Panc1 (cell line): ENCODE measurements around the gene SPAG5. TPM values are rescaled to one million over a fixed set of nuclear protein-coding genes. Genes with fewer than 3 reads are reported as not detected.

Experiments
- ATAC-seq: fragments of 200-7000 bp; cut with Tn5 transposase; 2 replicates; pipeline ENCODE4 v1.9.1; 2020; ENCODE audit warnings: mild to moderate bottlenecking, moderate library complexity
- BruUV-seq: library from RNA; stranded (reverse); fragments of 400-500 nt; replicated peaks from 2 replicates; lab custom pipeline; 2021; lab: Mats Ljungman, UMichigan
- CTCF ChIA-PET: fragments of 300-600 bp; sonication (Branson Sonifier 250); formaldehyde crosslinking; loops from one replicate; lab custom pipeline; 2022; ENCODE audit warnings: antibody characterized with exemption; lab: Charles Lee
- POLR2A ChIA-PET: fragments of 300-600 bp; sonication (Branson Sonifier 250); formaldehyde crosslinking; loops from one replicate; lab custom pipeline; 2022; ENCODE audit warnings: antibody characterized with exemption; lab: Charles Lee
- DNase-seq: peaks from one replicate; pipeline ENCODE4 v3.0.0-alpha.2; 2010; ENCODE audit warnings: low read depth, low spot score
- H3K27ac ChIP-seq: 2 replicates; pipeline ENCODE4 v1.5.1; 2011; ENCODE audit warnings: mild to moderate bottlenecking, low read length, inconsistent platforms
- H3K27me3 ChIP-seq: fragments of 200-500 bp; sonication (Bioruptor generic); 2 replicates; pipeline ENCODE4 v1.6.0; 2014; ENCODE audit warnings: low read length, inconsistent platforms; ENCODE audit not compliant: control insufficient read depth, insufficient read depth
- H3K36me3 ChIP-seq: fragments of 200-500 bp; sonication (Bioruptor generic); 2 replicates; pipeline ENCODE4 v1.5.1; 2014; ENCODE audit warnings: inconsistent platforms, mild to moderate bottlenecking, low read length, moderate library complexity; ENCODE audit not compliant: control insufficient read depth, insufficient read depth
- H3K4me1 ChIP-seq: 2 replicates; pipeline ENCODE4 v1.5.1; 2011; ENCODE audit warnings: inconsistent platforms, mild to moderate bottlenecking, low read length, moderate library complexity; ENCODE audit not compliant: control insufficient read depth, insufficient read depth
- H3K4me3 ChIP-seq, 2 experiments: 2 replicates each; pipeline ENCODE4 v1.5.1; 2011 to 2012; ENCODE audit warnings: low read depth in 2 of 2, low read length in 2 of 2, mild to moderate bottlenecking in 2 of 2, inconsistent platforms in 1 of 2, moderate library complexity in 1 of 2
- H3K9me3 ChIP-seq: fragments of 200-500 bp; sonication (Bioruptor generic); 2 replicates; pipeline ENCODE4 v1.5.1; 2014; ENCODE audit warnings: low read depth, mild to moderate bottlenecking, inconsistent platforms, low read length, moderate library complexity; ENCODE audit not compliant: control insufficient read depth, insufficient read depth
- POLR2AphosphoS5 ChIP-seq: IDR thresholded peaks from 2 replicates; pipeline ENCODE4 v1.6.1; 2012; ENCODE audit warnings: mild to moderate bottlenecking, low read depth, low read length, moderate library complexity
- SIN3A ChIP-seq: IDR thresholded peaks from 2 replicates; pipeline ENCODE4 v1.6.1; 2012; ENCODE audit warnings: low read depth, mild to moderate bottlenecking, low read length, moderate library complexity, borderline replicate concordance; ENCODE audit not compliant: insufficient read depth
- TCF7L2 ChIP-seq: IDR thresholded peaks from 2 replicates; pipeline ENCODE4 v1.6.1; 2011; ENCODE audit warnings: mild to moderate bottlenecking, low read depth, low read length, inconsistent platforms
- in situ Hi-C: cut with HindIII; loops from 2 replicates; pipeline ENCODE4 v1.10.0; 2016; ENCODE audit warnings: low sequenced_read_pairs, low pct_unique_long_range_greater_than_20kb
- intact Hi-C: fragments of 100-400 bp; cut with micrococcal nuclease; formaldehyde crosslinking; loops from one replicate; pipeline ENCODE4 v1.10.0; 2022; ENCODE audit not compliant: unreplicated experiment
- total RNA-seq: library from RNA; stranded (reverse); gene quantifications from one replicate; pipeline ENCODE4 v1.2.1, GENCODE V29; 2021; ENCODE audit not compliant: unreplicated experiment
- TF ChIP-seq, protein P1 (sequence below): fragments of 450-650 bp; IDR thresholded peaks from 2 replicates; pipeline ENCODE4 v1.5.1; 2017; ENCODE audit warnings: mild to moderate bottlenecking
- TF ChIP-seq, protein P2 (sequence below), 2 experiments: IDR thresholded peaks; 2 replicates each; pipeline ENCODE4 v1.6.1; 2011 to 2012; ENCODE audit warnings: low read depth in 2 of 2, control low read depth in 1 of 2, low read length in 1 of 2, mild to moderate bottlenecking in 1 of 2, moderate library complexity in 1 of 2; ENCODE audit not compliant: insufficient read depth in 1 of 2

SPAG5 gene
- total RNA-seq, 1 experiment from 2014 or later: 152 TPM

GRCh38 chr17:28527859-28528258 lies 71.0 kb downstream of the SPAG5 start:
- no peak overlapping the region for H3K4me3 ChIP-seq
- POLR2A ChIA-PET: no interaction called here
- in situ Hi-C loops: no loop called here

More at GRCh38 chr17:28527859-28528258, 71.0 kb downstream of the SPAG5 start:
- H3K4me1 ChIP-seq: no peaks in the 10 kb centered on the region
- H3K9me3 ChIP-seq: no peaks in the 10 kb centered on the region
- H3K27me3 ChIP-seq: no peaks in the 10 kb centered on the region; the same call in 1 of the 2 replicates
- TF ChIP-seq, protein P1, sequence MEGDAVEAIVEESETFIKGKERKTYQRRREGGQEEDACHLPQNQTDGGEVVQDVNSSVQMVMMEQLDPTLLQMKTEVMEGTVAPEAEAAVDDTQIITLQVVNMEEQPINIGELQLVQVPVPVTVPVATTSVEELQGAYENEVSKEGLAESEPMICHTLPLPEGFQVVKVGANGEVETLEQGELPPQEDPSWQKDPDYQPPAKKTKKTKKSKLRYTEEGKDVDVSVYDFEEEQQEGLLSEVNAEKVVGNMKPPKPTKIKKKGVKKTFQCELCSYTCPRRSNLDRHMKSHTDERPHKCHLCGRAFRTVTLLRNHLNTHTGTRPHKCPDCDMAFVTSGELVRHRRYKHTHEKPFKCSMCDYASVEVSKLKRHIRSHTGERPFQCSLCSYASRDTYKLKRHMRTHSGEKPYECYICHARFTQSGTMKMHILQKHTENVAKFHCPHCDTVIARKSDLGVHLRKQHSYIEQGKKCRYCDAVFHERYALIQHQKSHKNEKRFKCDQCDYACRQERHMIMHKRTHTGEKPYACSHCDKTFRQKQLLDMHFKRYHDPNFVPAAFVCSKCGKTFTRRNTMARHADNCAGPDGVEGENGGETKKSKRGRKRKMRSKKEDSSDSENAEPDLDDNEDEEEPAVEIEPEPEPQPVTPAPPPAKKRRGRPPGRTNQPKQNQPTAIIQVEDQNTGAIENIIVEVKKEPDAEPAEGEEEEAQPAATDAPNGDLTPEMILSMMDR: no peak
- no peak for TF ChIP-seq POLR2AphosphoS5
- no peak for TF ChIP-seq TCF7L2
- TF ChIP-seq SIN3A: no peak
- TF ChIP-seq, protein P2, sequence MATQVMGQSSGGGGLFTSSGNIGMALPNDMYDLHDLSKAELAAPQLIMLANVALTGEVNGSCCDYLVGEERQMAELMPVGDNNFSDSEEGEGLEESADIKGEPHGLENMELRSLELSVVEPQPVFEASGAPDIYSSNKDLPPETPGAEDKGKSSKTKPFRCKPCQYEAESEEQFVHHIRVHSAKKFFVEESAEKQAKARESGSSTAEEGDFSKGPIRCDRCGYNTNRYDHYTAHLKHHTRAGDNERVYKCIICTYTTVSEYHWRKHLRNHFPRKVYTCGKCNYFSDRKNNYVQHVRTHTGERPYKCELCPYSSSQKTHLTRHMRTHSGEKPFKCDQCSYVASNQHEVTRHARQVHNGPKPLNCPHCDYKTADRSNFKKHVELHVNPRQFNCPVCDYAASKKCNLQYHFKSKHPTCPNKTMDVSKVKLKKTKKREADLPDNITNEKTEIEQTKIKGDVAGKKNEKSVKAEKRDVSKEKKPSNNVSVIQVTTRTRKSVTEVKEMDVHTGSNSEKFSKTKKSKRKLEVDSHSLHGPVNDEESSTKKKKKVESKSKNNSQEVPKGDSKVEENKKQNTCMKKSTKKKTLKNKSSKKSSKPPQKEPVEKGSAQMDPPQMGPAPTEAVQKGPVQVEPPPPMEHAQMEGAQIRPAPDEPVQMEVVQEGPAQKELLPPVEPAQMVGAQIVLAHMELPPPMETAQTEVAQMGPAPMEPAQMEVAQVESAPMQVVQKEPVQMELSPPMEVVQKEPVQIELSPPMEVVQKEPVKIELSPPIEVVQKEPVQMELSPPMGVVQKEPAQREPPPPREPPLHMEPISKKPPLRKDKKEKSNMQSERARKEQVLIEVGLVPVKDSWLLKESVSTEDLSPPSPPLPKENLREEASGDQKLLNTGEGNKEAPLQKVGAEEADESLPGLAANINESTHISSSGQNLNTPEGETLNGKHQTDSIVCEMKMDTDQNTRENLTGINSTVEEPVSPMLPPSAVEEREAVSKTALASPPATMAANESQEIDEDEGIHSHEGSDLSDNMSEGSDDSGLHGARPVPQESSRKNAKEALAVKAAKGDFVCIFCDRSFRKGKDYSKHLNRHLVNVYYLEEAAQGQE (IDR thresholded peaks at IDR 0.05; ENCODE audit: insufficient read depth in 1 of 2, low read depth in 2 of 2, low read length in 1 of 2): no peak
- no TSS peak for BruUV-seq
- DNase-seq (no peak), ATAC-seq (no peak)
- CTCF ChIA-PET: interaction anchor here (0.5 kb wide), 1 partner anchor 46 kb away, joined by 3 read pairs; no protein-coding TSS in a partner anchor
- intact Hi-C loops: no loop called here
- no peak overlapping the region for H3K27ac ChIP-seq
- no peaks in the 10 kb centered on the region for H3K36me3 ChIP-seq

Other genes with a start within 250 kb of the SPAG5 start
- 175 TPM for gene POLDIP2, start 241.5 kb downstream of the SPAG5 start, total RNA-seq
- not detected for gene SEBOX, start 233.8 kb downstream of the SPAG5 start, total RNA-seq
- gene VTN, start 228.7 kb downstream of the SPAG5 start, total RNA-seq: 2.3 TPM
- 17.4 TPM for gene SARM1, start 227.3 kb downstream of the SPAG5 start, total RNA-seq
- gene SLC46A1, start 192.8 kb downstream of the SPAG5 start, total RNA-seq: 16.9 TPM
- gene SLC13A2, start 125.4 kb downstream of the SPAG5 start, total RNA-seq: not detected
- gene FOXN1, start 92.7 kb downstream of the SPAG5 start, total RNA-seq: not detected
- 44.7 TPM for gene UNC119, start 46.4 kb downstream of the SPAG5 start, total RNA-seq
- 78.8 TPM for gene PIGS, start 27.5 kb downstream of the SPAG5 start, total RNA-seq
- 13.4 TPM for gene ALDOC, start 22.1 kb downstream of the SPAG5 start, total RNA-seq
- gene RSKR, start 15.2 kb upstream of the SPAG5 start, total RNA-seq: 17.2 TPM
- 271 TPM for gene BLTP2, start 46.1 kb upstream of the SPAG5 start, total RNA-seq
- 72.1 TPM for gene SDF2, start 62.9 kb upstream of the SPAG5 start, total RNA-seq
- gene SUPT6H, start 63.2 kb upstream of the SPAG5 start, total RNA-seq: 108 TPM
- 4.9 TPM for gene PROCA1, start 112.9 kb upstream of the SPAG5 start, total RNA-seq
- gene RAB34, start 118.8 kb upstream of the SPAG5 start, total RNA-seq: 284 TPM
- gene RPL23A, start 121.0 kb upstream of the SPAG5 start, total RNA-seq: 1,475 TPM
- gene TLCD1, start 127.2 kb upstream of the SPAG5 start, total RNA-seq: 55.7 TPM
- 11.9 TPM for gene NEK8, start 129.8 kb upstream of the SPAG5 start, total RNA-seq
- 108 TPM for gene TRAF4, start 145.0 kb upstream of the SPAG5 start, total RNA-seq
- gene FAM222B, start 243.8 kb upstream of the SPAG5 start, total RNA-seq: 38.5 TPM